Sigmoid colon (tissue), 4 donors: ENCODE measurements around the gene MRPL1.

ENCODE experiments used
- CTCF ChIP-seq, 4 experiments: fragments of 450-650 bp in 3 of 4; fragments of 200-600 bp in 1 of 4; IDR thresholded peaks; one replicate each; pipeline ENCODE4 v1.5.1; 2016 to 2019; ENCODE audit warnings: antibody characterized with exemption in 4 of 4, mild to moderate bottlenecking in 3 of 4, moderate library complexity in 2 of 4
- EP300 ChIP-seq, 4 donors: sonication (generic); formaldehyde crosslinking; IDR thresholded peaks; one replicate each; pipeline ENCODE4 v1.6.1; 2017; ENCODE audit warnings: antibody characterized with exemption in 4 of 4
- POLR2A ChIP-seq, 2 donors: fragments of 450-650 bp; IDR thresholded peaks; one replicate each; pipeline ENCODE4 v1.6.1; 2016; ENCODE audit warnings: antibody characterized with exemption in 2 of 2, mild to moderate bottlenecking in 2 of 2, moderate library complexity in 2 of 2
- POLR2AphosphoS5 ChIP-seq, 4 donors: sonication (generic); formaldehyde crosslinking; IDR thresholded peaks; one replicate each; pipeline ENCODE4 v1.6.1; 2017; ENCODE audit warnings: antibody characterized with exemption in 4 of 4

DNA sequence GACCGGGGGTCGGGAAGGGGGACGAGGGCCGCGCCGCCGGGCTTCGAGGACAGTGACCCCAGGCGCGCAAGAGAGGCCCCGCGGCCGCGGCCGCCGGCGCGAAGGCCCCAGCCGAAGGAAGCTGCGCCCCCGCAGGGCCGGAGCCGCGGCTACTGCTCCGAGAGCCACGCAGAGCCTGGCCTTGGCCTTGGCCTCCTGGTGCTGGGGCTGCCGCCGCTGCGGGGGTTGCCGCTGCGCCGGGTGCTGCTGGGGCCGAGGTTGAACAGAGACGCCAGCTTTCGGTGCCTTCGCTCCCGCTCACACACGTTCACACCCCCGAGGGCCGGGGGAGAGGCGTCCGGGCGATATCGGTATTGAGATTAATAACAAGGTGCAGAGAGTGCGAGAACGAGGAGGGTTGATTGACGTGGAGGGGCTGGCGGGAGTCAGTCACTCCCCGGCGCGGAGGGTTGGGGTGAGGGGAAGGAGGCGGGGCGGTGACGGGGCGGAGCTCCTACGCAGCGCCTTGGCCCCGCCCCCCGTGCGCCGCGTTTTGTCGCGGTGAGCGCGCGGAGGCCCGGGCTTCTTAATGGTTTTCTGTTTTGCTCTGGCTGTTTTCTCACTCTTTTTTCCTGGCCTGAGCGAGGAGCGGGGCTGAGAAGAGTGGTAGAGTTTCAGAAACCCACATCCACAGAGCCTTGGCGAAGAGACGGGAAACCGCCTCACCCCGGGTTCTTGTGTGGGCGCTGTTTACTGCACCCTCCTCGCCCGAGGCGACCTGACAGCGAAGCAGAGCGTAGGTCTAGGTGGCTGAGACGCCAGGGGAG is 42.6 kb upstream of the MRPL1 start:
- TF ChIP-seq CTCF (IDR thresholded peaks at IDR 0.05) (no peak), POLR2A (IDR thresholded peaks at IDR 0.05) (peak; percentile 76 to 89), POLR2AphosphoS5 (IDR thresholded peaks at IDR 0.05) (peak; percentile 92 to 95 (median 93)), EP300 (IDR thresholded peaks at IDR 0.05) (peak in 1 of 4 donors; percentile 30)
